Heart right ventricle (tissue), 16 donors: Measurements from ENCODE around the gene SCAF1. TPM values are rescaled to one million over a fixed set of nuclear protein-coding genes. Genes with fewer than 3 reads are reported as not detected.
A peak's percentile ranks its signal among the peaks of the same experiment; 100 is the strongest.

Experiments used
- ATAC-seq, 8 donors: fragments of 200-7000 bp; cut with Tn5 transposase; one replicate each; pipeline ENCODE4 v1.9.1; 2020; ENCODE audit warnings: mild to moderate bottlenecking in 8 of 8, moderate library complexity in 8 of 8, moderate number of reproducible peaks in 1 of 8
- DNase-seq, 2 donors: peaks; one replicate each; pipeline ENCODE4 v3.0.0-alpha.2; 2020
- H3K27ac ChIP-seq, 10 donors: fragments of 200-600 bp; sonication (generic) in 2 of 10; one replicate each; pipeline versions ENCODE4 v1.5.0 to v1.8.0; 2020 to 2022; ENCODE audit warnings: mild to moderate bottlenecking in 3 of 10
- H3K27me3 ChIP-seq, 7 donors: fragments of 200-600 bp; one replicate each; pipeline ENCODE4 v1.8.0; 2021 to 2022; ENCODE audit warnings: mild to moderate bottlenecking in 2 of 7
- H3K36me3 ChIP-seq, 9 donors: fragments of 200-600 bp; sonication (generic) in 1 of 9; one replicate each; pipeline versions ENCODE4 v1.5.0 to v1.8.0; 2020 to 2022; ENCODE audit warnings: mild to moderate bottlenecking in 2 of 9
- H3K4me1 ChIP-seq, 9 donors: fragments of 200-600 bp; sonication (generic) in 1 of 9; one replicate each; pipeline versions ENCODE4 v1.5.0 to v1.8.0; 2020 to 2022; ENCODE audit warnings: mild to moderate bottlenecking in 4 of 9
- H3K4me3 ChIP-seq, 10 donors: fragments of 200-600 bp; sonication (generic) in 2 of 10; one replicate each; pipeline versions ENCODE4 v1.5.0 to v1.8.0; 2020 to 2022; ENCODE audit warnings: mild to moderate bottlenecking in 7 of 10, moderate library complexity in 2 of 10
- H3K9me3 ChIP-seq, 11 donors: fragments of 200-600 bp in 10 of 11; sonication (generic) in 2 of 11; one replicate each; pipeline versions ENCODE4 v1.5.0 to v1.8.0; 2013 to 2022; ENCODE audit warnings: mild to moderate bottlenecking in 2 of 11, control low read depth in 1 of 11, moderate library complexity in 1 of 11
- CTCF ChIP-seq, 9 donors: fragments of 200-600 bp; sonication (generic) in 2 of 9; IDR thresholded peaks; one replicate each; pipeline versions ENCODE4 v1.5.0 to v1.8.0; 2021 to 2022; ENCODE audit warnings: antibody characterized with exemption in 9 of 9, mild to moderate bottlenecking in 5 of 9, moderate library complexity in 1 of 9
- WGBS, 2 donors: extraction: QIAGEN DNeasy Blood & Tissue Kit; methylation state at CpG; one replicate each; pipeline ENCODE4 v1.1.7; 2013; ENCODE audit warnings: inconsistent platforms in 1 of 2; 5-methylcytosine and 5-hydroxymethylcytosine counted together
- intact Hi-C, 10 donors: fragments of 100-400 bp; cut with DNase I; formaldehyde crosslinking; loops; one replicate each; pipeline versions ENCODE4 v1.11.1 to v1.14.2; 2022
- polyA plus RNA-seq, 2 donors: library from polyadenylated mRNA; stranded (reverse); fragments of 200-250 nt; gene quantifications; one replicate each; pipeline ENCODE4 v1.2.3, GENCODE V29; 2013
- total RNA-seq, 10 donors: library from RNA; stranded (reverse); fragmentation: NEBNext Ultra II Directional in 3 of 10; extraction: Animal tissue kit (Norgen Biotek cat#: 25700) in 3 of 10; gene quantifications; one replicate each; pipeline versions ENCODE4 v1.2.1 to v1.2.4, GENCODE V29; 2021 to 2023
- donor health status: Arrhythmogenic right ventricular cardiomyopathy.
- donor health status: ischemic (EF 13 %, LVEDD 7.1; RV severe dilation, severe dysfunction).
- donor health status: healthy with polysubstance abuse.
- donor health status: DM: no; HTN: yes; CAD: no.
- donor health status: DM: no; HTN: no; CAD: no.
- donor health status: ischemic (EF 25% LVEDD 6.9; RV normal size, moderate dysfunction).
- donor health status: ischemic (EF 25% LVEDD 5.7; RV mildly dilated, moderate dysfunction).
- donor health status: healthy.
- donor health status: DM: yes; HTN: yes; CAD: no.
- donor health status: Ischemic cardiomyopathy.
- donor health status: ischemic (EF 35%, LVEDD 5.7; RV mildly dilated, moderate dysfunction).
- donor health status: nonischemic (EF 11% LVEDD 7.7; RV severe dilation, severe dysfunction).
- donor health status: DM: yes; HTN: yes; CAD: no.
- donor health status: PGD.
- donor health status: ischemic (EF 29% LVEDD 5.4; RV normal size, mild dysfunction).
- donor health status: nonischemic (EF 23%, LVEDD 6.1; RV moderate dilation, normal function).

Gene SCAF1
- total and polyA plus RNA-seq, 12 donors: 20.2 to 60.5 (median 44.8) TPM

GRCh38 chr19:49637821-49638738 lies 3.9 kb upstream of the SCAF1 start:
- peaks cover 0 to 24% (median 3%) of the 10 kb centered on the region in 9 donors for H3K36me3 ChIP-seq
- no peaks in the 10 kb centered on the region for H3K27me3 ChIP-seq
- peak overlapping the region; percentile 96 to 100 (median 99) for H3K27ac ChIP-seq
- peak in 7 of 8 donors; percentile 3 to 21 (median 7) for ATAC-seq
- intact Hi-C loops: loop anchor here in 5 of 10 donors (1.0 to 5.0 kb wide), 3 partner anchors 45 to 46 kb away; partner anchors contain the start of gene PRR12 (in 3 of the 5)
- 9 to 19% methylated on average over 19 of the region's 19 CpGs for WGBS, 2 donors
- TF ChIP-seq CTCF (IDR thresholded peaks at IDR 0.05): no peak
- DNase-seq: peak; percentile 92
- no peaks in the 10 kb centered on the region for H3K9me3 ChIP-seq
- peak overlapping the region; percentile 20 to 95 (median 85) for H3K4me3 ChIP-seq
- peaks cover 0 to 59% (median 47%) of the 10 kb centered on the region in 9 donors for H3K4me1 ChIP-seq

GRCh38 chr19:49639401-49640112 lies 2.5 kb upstream of the SCAF1 start:
- H3K27me3 ChIP-seq: no peaks in the 10 kb centered on the region
- 4% methylated on average over 27 to 31 of the region's 31 CpGs for WGBS, 2 donors
- TF ChIP-seq CTCF (IDR thresholded peaks at IDR 0.05): no peak
- DNase-seq (peak in 1 of 2 donors; percentile 47), ATAC-seq (no peak)
- intact Hi-C loops: loop anchor here in 7 of 10 donors (1.0 to 5.0 kb wide), 6 partner anchors 37 to 49 kb away; partner anchors contain the start of genes PRR12 (in 5 of the 7) and PRMT1 (in 1 of the 7)
- H3K4me3 ChIP-seq: peak overlapping the region; percentile 47 to 95 (median 85)
- H3K4me1 ChIP-seq: peaks cover 0 to 72% (median 60%) of the 10 kb centered on the region in 9 donors
- H3K9me3 ChIP-seq: no peaks in the 10 kb centered on the region
- peaks cover 0 to 24% (median 3%) of the 10 kb centered on the region in 9 donors for H3K36me3 ChIP-seq
- H3K27ac ChIP-seq: peak overlapping the region; percentile 96 to 100 (median 99)

- H3K27ac ChIP-seq: peak within 1 kb of the TSS; percentile 96 to 100 (median 99)
- 0% methylated on average over 50 to 51 of the region's 51 CpGs for WGBS, 2 donors
- DNase-seq (peak; percentile 98 to 100), ATAC-seq (peak; percentile 68 to 84 (median 78))
- H3K36me3 ChIP-seq: peaks cover 0 to 22% (median under 1%) of the 10 kb centered on the region in 9 donors
- intact Hi-C loops: loop anchor here in 4 of 10 donors (1.0 to 2.0 kb wide), 4 partner anchors 36 to 50 kb away; partner anchors contain the start of genes PRR12 (in 2 of the 4) and PRMT1 (in 1 of the 4)
- no peak for TF ChIP-seq CTCF (IDR thresholded peaks at IDR 0.05)
- H3K9me3 ChIP-seq: no peaks in the 10 kb centered on the region
- H3K4me3 ChIP-seq: peak within 1 kb of the TSS; percentile 47 to 95 (median 88)
- H3K4me1 ChIP-seq: peaks cover 2 to 75% (median 62%) of the 10 kb centered on the region in 9 donors
- H3K27me3 ChIP-seq: no peaks in the 10 kb centered on the region
Measured at GRCh38 chr19:49640113-49640898, 1.7 kb upstream of the SCAF1 start, which contains the start of gene RRAS. RRAS (minus strand) TSS chr19:49640143; CDS start chr19:49640098, 45 bp downstream.
